ENCODE data around the gene ARX.

Gene ARX

GRCh38 chrX:25028726-25029125 is 13.0 kb upstream of the ARX start:
- Histone ChIP-seq H3K4me3 (ENCODE audit: low read depth, low read length) (peak overlapping the region; percentile 49; the same call in 1 of the 2 replicates), H3K4me1 (ENCODE audit: control insufficient read depth, insufficient read depth, low read length, unreplicated experiment) (peaks cover 9% of the 10 kb centered on the region), H3K27ac (ENCODE audit: low read depth, low read length) (no peak overlapping the region), H3K27me3 (ENCODE audit: insufficient read depth, low read length) (peaks cover 33% of the 10 kb centered on the region), H3K79me2 (ENCODE audit: control insufficient read depth, insufficient read depth, low read length, unreplicated experiment) (no peaks in the 10 kb centered on the region), H3K36me3 (ENCODE audit: insufficient read depth, low read length) (no peaks in the 10 kb centered on the region), H2AFZ (ENCODE audit: low read length, unreplicated experiment) (no peak overlapping the region)

DNA sequence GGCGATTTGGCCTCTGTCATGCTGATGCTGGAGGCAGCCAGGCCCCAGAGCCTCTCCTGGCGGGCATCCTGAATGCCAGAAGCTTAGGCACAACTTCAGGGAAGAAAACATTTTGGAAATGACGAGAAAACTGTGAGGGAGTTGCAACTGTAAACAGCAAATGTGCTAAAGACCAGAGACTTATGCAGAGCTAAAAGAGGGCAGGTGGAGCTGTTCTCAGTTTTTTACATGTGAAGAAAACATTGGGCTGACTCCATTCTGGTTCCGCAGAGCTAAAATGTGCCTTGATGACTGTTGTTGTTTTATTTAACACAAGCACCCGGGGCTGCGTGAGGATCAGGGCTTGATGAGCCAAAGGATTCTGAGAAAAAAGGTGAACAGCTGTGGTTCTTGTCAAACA is 10.8 kb upstream of the ARX start:
- Histone ChIP-seq H3K79me2 (ENCODE audit: control insufficient read depth, insufficient read depth, low read length, unreplicated experiment) (no peaks in the 10 kb centered on the region), H3K4me1 (ENCODE audit: control insufficient read depth, insufficient read depth, low read length, unreplicated experiment) (peaks cover 9% of the 10 kb centered on the region), H3K27me3 (ENCODE audit: insufficient read depth, low read length) (peaks cover 55% of the 10 kb centered on the region), H2AFZ (ENCODE audit: low read length, unreplicated experiment) (no peak overlapping the region), H3K4me3 (ENCODE audit: low read depth, low read length) (no peak overlapping the region), H3K36me3 (ENCODE audit: insufficient read depth, low read length) (no peaks in the 10 kb centered on the region), H3K27ac (ENCODE audit: low read depth, low read length) (no peak overlapping the region)

DNA sequence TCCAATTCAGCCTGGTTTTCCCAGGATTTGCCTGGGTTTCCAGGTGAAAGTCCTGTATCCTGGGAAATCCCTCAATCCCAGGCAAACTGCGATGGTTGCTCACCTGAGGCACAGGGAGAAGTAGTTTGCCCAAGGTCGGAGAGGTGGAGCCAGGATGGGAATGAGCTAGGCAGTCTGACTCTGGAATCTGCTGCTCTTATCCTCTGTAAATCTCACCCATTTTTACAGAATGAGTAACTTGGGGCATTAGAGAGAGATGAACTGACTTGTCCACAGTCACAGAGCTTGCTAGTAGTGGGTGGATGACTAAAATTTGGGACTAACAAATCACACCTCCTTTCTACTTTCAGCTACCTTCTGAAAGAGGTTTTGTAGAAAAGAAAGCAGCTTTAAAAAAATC is 9.8 kb upstream of the ARX start:
- Histone ChIP-seq H3K36me3 (ENCODE audit: insufficient read depth, low read length) (no peaks in the 10 kb centered on the region), H2AFZ (ENCODE audit: low read length, unreplicated experiment) (no peak overlapping the region), H3K4me3 (ENCODE audit: low read depth, low read length) (no peak overlapping the region), H3K27me3 (ENCODE audit: insufficient read depth, low read length) (peaks cover 65% of the 10 kb centered on the region), H3K79me2 (ENCODE audit: control insufficient read depth, insufficient read depth, low read length, unreplicated experiment) (no peaks in the 10 kb centered on the region), H3K4me1 (ENCODE audit: control insufficient read depth, insufficient read depth, low read length, unreplicated experiment) (peaks cover 9% of the 10 kb centered on the region), H3K27ac (ENCODE audit: low read depth, low read length) (no peak overlapping the region)

- peaks cover 4% of the 10 kb centered on the region for H3K4me1 ChIP-seq (ENCODE audit: control insufficient read depth, insufficient read depth, low read length, unreplicated experiment)
- no peaks in the 10 kb centered on the region for H3K36me3 ChIP-seq (ENCODE audit: insufficient read depth, low read length)
- H3K4me3 ChIP-seq (ENCODE audit: low read depth, low read length) = no peak overlapping the region
- H3K27me3 ChIP-seq (ENCODE audit: insufficient read depth, low read length) = peaks cover 82% of the 10 kb centered on the region
- H2AFZ ChIP-seq (ENCODE audit: low read length, unreplicated experiment) = no peak overlapping the region
- no peaks in the 10 kb centered on the region for H3K79me2 ChIP-seq (ENCODE audit: control insufficient read depth, insufficient read depth, low read length, unreplicated experiment)
- no peak overlapping the region for H3K27ac ChIP-seq (ENCODE audit: low read depth, low read length)
These were observed 8.1 kb upstream of the ARX start for GRCh38 chrX:25023908-25024307.

DNA sequence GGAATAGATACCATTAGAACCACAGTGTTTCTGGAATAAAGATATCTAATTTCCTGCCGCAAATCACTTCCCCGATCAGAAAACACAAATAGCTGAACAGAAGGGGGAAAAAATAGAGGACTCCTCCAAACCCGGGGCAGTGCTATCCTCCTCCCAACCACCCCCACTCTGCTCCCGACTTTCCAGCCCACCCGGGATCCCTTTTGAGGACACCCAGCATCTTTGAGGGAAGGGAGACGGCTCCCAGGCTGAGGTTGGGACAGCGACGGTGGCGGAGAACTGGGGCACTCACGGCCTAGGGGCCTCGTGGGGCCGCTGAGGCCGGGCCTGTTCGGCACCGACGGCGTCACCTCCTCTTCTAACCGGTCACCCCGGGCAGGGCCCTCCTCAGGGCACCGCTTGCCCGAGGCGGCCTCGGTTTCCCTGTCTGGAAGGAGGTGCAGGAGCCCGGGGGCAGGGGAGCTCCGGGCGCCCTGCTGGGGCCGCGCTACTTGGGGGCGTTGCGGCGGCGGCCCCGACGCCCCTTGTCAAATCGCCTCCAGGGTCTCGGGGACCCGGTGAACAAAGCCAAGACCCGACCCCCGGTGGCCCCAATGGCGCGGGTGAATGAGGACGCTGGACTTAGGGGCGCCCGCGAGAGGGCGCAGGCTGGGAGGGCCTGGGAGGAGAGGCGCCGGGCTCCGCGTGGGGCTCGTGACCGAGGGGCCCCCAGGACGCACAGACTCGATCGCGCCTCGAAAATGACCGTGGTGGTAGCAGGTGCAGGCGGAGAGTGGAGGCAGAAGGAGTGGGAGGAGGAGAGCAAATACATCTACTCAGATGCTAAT is 6.9 kb upstream of the ARX start:
- no peak overlapping the region for H3K4me3 ChIP-seq (ENCODE audit: low read depth, low read length)
- H3K27ac ChIP-seq (ENCODE audit: low read depth, low read length) = no peak overlapping the region
- H2AFZ ChIP-seq (ENCODE audit: low read length, unreplicated experiment) = no peak overlapping the region
- H3K27me3 ChIP-seq (ENCODE audit: insufficient read depth, low read length) = peaks cover 93% of the 10 kb centered on the region
- H3K79me2 ChIP-seq (ENCODE audit: control insufficient read depth, insufficient read depth, low read length, unreplicated experiment) = no peaks in the 10 kb centered on the region
- no peaks in the 10 kb centered on the region for H3K36me3 ChIP-seq (ENCODE audit: insufficient read depth, low read length)
- H3K4me1 ChIP-seq (ENCODE audit: control insufficient read depth, insufficient read depth, low read length, unreplicated experiment) = peaks cover 2% of the 10 kb centered on the region

DNA sequence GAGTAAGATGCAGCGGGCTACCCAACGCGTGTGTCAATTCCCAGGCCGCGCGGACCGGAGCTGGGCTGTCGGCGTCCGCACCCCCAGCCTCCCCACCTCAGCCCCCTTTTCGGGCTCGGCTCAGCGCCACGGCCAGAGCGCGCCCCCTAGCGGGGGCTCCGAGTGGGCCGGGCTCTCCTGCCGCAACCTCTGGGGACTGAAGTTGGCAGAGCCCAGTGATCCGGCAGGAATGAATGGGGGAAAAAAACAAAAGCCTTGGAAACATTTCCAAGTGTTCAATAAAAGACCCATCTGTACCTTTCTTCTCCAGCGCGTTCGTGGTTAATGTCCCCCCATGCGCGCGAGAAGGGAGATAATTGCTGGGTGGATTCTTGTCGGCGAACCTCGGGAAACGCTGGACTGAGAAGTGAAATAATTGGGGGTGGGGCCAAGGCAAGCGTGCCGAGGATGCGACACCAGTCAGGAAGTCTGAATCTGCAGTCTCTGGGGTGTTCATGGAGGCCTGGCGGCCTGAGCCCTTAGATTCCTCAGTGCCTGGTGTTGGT is 5.2 kb upstream of the ARX start:
- H2AFZ ChIP-seq (ENCODE audit: low read length, unreplicated experiment) = no peak overlapping the region
- H3K27me3 ChIP-seq (ENCODE audit: insufficient read depth, low read length) = peaks cover 99% of the 10 kb centered on the region
- H3K4me3 ChIP-seq (ENCODE audit: low read depth, low read length) = peak overlapping the region; percentile 66
- no peaks in the 10 kb centered on the region for H3K79me2 ChIP-seq (ENCODE audit: control insufficient read depth, insufficient read depth, low read length, unreplicated experiment)
- H3K36me3 ChIP-seq (ENCODE audit: insufficient read depth, low read length) = no peaks in the 10 kb centered on the region
- no peak overlapping the region for H3K27ac ChIP-seq (ENCODE audit: low read depth, low read length)
- peaks cover 5% of the 10 kb centered on the region for H3K4me1 ChIP-seq (ENCODE audit: control insufficient read depth, insufficient read depth, low read length, unreplicated experiment)

DNA sequence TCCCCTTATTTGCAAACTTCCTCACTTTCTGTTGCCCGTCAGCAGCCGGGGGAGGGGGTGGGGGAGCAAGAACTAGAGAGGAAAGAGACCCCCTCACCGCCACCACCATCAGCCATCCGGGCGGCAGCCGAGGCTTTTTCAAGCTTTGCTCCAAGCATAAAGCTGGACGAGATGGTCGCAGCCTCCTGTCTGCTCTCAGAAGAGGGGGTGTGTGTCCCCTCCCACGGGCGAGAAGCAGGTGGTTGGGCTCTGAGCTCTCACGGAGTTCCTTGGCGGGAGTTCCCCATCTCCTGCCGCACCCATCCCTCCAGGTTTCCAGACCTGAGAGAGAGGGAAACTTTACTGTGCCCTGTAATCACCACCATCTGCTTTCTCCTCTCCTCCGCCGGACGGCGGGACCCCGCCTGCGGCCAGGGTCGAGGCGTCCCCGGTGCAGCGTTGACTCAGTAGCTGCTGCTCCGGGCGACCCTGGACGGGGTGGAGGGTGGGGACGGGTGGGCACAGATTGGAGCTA is 4.7 kb upstream of the ARX start:
- H2AFZ ChIP-seq (ENCODE audit: low read length, unreplicated experiment) = no peak overlapping the region
- no peaks in the 10 kb centered on the region for H3K36me3 ChIP-seq (ENCODE audit: insufficient read depth, low read length)
- peaks cover 99% of the 10 kb centered on the region for H3K27me3 ChIP-seq (ENCODE audit: insufficient read depth, low read length)
- H3K4me3 ChIP-seq (ENCODE audit: low read depth, low read length) = peak overlapping the region; percentile 33; the same call in 1 of the 2 replicates
- H3K79me2 ChIP-seq (ENCODE audit: control insufficient read depth, insufficient read depth, low read length, unreplicated experiment) = no peaks in the 10 kb centered on the region
- H3K27ac ChIP-seq (ENCODE audit: low read depth, low read length) = no peak overlapping the region
- peaks cover 5% of the 10 kb centered on the region for H3K4me1 ChIP-seq (ENCODE audit: control insufficient read depth, insufficient read depth, low read length, unreplicated experiment)

DNA sequence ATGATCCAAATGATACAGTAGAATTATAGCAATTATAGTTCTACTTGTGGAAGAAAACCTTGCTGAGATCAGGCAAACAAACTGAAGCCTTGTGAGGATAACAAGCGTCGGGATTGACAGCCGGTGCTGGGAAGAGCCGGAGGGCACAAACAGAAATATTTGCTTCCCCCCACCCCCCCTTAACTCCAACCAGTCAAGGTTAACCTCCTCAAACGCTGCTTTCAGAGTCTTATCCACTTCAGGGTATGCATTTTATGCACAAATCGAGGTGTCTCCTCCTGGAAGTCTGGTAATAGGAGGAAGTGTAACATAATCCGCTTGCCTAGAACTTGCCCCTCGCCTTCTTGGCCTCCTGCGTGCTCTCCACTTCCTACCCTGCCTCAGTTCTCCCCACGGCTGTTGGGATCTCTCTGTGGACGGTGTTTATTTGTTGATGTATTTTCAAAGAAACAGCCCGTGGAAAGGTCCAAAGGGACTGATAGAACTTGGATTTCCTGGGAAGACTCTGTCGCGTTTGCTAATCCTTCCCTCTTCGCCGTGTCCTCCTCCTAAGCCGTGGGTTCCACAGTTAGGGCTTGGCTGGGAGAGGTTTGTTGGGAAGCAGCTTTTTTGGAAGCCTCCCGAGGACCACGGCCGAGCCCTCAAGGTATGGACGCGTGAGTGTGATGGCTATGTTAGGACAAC is 4.1 kb upstream of the ARX start:
- peak overlapping the region; percentile 33; the same call in 1 of the 2 replicates for H3K4me3 ChIP-seq (ENCODE audit: low read depth, low read length)
- peaks cover 5% of the 10 kb centered on the region for H3K4me1 ChIP-seq (ENCODE audit: control insufficient read depth, insufficient read depth, low read length, unreplicated experiment)
- no peak overlapping the region for H2AFZ ChIP-seq (ENCODE audit: low read length, unreplicated experiment)
- no peaks in the 10 kb centered on the region for H3K79me2 ChIP-seq (ENCODE audit: control insufficient read depth, insufficient read depth, low read length, unreplicated experiment)
- peaks cover 99% of the 10 kb centered on the region for H3K27me3 ChIP-seq (ENCODE audit: insufficient read depth, low read length)
- no peaks in the 10 kb centered on the region for H3K36me3 ChIP-seq (ENCODE audit: insufficient read depth, low read length)
- H3K27ac ChIP-seq (ENCODE audit: low read depth, low read length) = no peak overlapping the region

- Histone ChIP-seq H3K4me1 (ENCODE audit: control insufficient read depth, insufficient read depth, low read length, unreplicated experiment) (peaks cover 5% of the 10 kb centered on the region), H3K27me3 (ENCODE audit: insufficient read depth, low read length) (peaks cover 99% of the 10 kb centered on the region), H2AFZ (ENCODE audit: low read length, unreplicated experiment) (no peak overlapping the region), H3K36me3 (ENCODE audit: insufficient read depth, low read length) (no peaks in the 10 kb centered on the region), H3K79me2 (ENCODE audit: control insufficient read depth, insufficient read depth, low read length, unreplicated experiment) (no peaks in the 10 kb centered on the region), H3K27ac (ENCODE audit: low read depth, low read length) (no peak overlapping the region), H3K4me3 (ENCODE audit: low read depth, low read length) (no peak overlapping the region)
These were observed 2.9 kb upstream of the ARX start for GRCh38 chrX:25018682-25019081.

DNA sequence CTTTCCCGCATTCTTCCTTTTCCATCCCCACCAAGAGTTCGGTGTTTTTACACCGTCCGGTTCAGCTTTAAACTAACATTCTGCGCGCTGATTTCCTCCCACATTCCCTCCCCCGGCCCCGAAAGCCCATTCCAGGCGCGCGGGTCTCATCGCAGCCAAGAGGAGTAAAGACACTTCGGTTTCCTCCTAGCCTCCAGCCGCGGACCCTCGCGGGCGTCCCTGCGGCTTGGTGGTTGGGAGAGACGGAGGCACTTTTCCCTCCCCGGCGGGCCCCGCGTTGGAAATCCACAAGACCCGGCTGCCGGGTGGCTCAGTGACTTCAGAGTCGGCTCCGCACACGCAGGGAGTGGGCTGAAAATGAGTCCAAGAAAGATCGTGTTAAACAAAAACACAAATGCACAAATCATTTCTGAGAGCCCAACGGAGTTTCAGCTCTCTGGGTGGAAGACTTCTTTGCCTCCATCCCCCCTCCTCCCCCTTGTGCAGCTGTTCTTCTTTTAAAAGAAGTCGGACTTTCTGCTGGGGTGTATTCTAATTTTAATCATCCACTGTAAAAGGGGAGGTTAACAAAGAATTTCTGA is 2.0 kb upstream of the ARX start:
- Histone ChIP-seq H3K36me3 (ENCODE audit: insufficient read depth, low read length) (no peaks in the 10 kb centered on the region), H3K79me2 (ENCODE audit: control insufficient read depth, insufficient read depth, low read length, unreplicated experiment) (no peaks in the 10 kb centered on the region), H2AFZ (ENCODE audit: low read length, unreplicated experiment) (no peak overlapping the region), H3K27ac (ENCODE audit: low read depth, low read length) (no peak overlapping the region), H3K4me1 (ENCODE audit: control insufficient read depth, insufficient read depth, low read length, unreplicated experiment) (peaks cover 5% of the 10 kb centered on the region), H3K4me3 (ENCODE audit: low read depth, low read length) (no peak overlapping the region; the same call in 1 of the 2 replicates), H3K27me3 (ENCODE audit: insufficient read depth, low read length) (peaks cover 96% of the 10 kb centered on the region)

Data from ACC112 (cell line).